ENCODE results near the gene PCDHB8.
A peak's percentile ranks its signal among the peaks of the same experiment; 100 is the strongest.
"Not testable (repeated sequence)": the region's sequence is repeated elsewhere in the genome, so short reads cannot be mapped to it uniquely, and the experiment has no call there.

PCDHB8 gene

GRCh38 chr5:141194332-141194731 is 16.7 kb downstream of the PCDHB8 start:
- peaks cover 38 to 42% of the 10 kb centered on the region in 2 donors for H3K27me3 Mint-ChIP-seq
- H3K4me1 Mint-ChIP-seq = not testable (repeated sequence)
- H3K9me3 Mint-ChIP-seq = peaks cover 22 to 28% of the 10 kb centered on the region in 2 donors

GRCh38 chr5:141196363-141196762 is 18.8 kb downstream of the PCDHB8 start:
- ATAC-seq (replicated peaks) (no peak), DNase-seq (no peak)
- peaks cover 25 to 31% of the 10 kb centered on the region in 2 donors for H3K9me3 Mint-ChIP-seq
- H3K36me3 Mint-ChIP-seq = peaks cover 3 to 13% of the 10 kb centered on the region in 2 donors
- H3K27ac Mint-ChIP-seq = no peak overlapping the region
- H3K4me3 Mint-ChIP-seq = no peak overlapping the region
- H3K4me1 Mint-ChIP-seq = peaks cover 0 to 2% of the 10 kb centered on the region in 2 donors
- H3K27me3 Mint-ChIP-seq = peaks cover 42 to 51% of the 10 kb centered on the region in 2 donors

More at GRCh38 chr5:141194332-141194731, 16.7 kb downstream of the PCDHB8 start:
- H3K4me3 Mint-ChIP-seq; H3K27ac Mint-ChIP-seq; DNase-seq; ATAC-seq (replicated peaks): not testable (repeated sequence)
- peaks cover 3 to 13% of the 10 kb centered on the region in 2 donors for H3K36me3 Mint-ChIP-seq

- Mint-ChIP-seq H3K4me3 (no peak within 1 kb of the TSS), H3K36me3 (peaks cover 3 to 7% of the 10 kb centered on the region in 2 donors), H3K4me1 (no peaks in the 10 kb centered on the region), H3K9me3 (peaks cover 22 to 27% of the 10 kb centered on the region in 2 donors), H3K27ac (peak within 1 kb of the TSS; percentile 47), H3K27me3 (peaks cover 40 to 41% of the 10 kb centered on the region in 2 donors)
- ATAC-seq (replicated peaks) = no peak
- no peak for DNase-seq
Observed at GRCh38 chr5:141199359-141200235, 22.0 kb downstream of the PCDHB8 start, which contains the start of gene PCDHB11. Gene PCDHB11 (plus strand): TSS chr5:141199627. CDS start chr5:141199775, 148 bp downstream.

- H3K27me3 Mint-ChIP-seq = peaks cover 41 to 45% of the 10 kb centered on the region in 2 donors
- DNase-seq; H3K27ac Mint-ChIP-seq; H3K4me1 Mint-ChIP-seq; ATAC-seq (replicated peaks); H3K36me3 Mint-ChIP-seq; H3K4me3 Mint-ChIP-seq: not testable (repeated sequence)
- peaks cover 22 to 25% of the 10 kb centered on the region in 2 donors for H3K9me3 Mint-ChIP-seq
Observed at GRCh38 chr5:141201126-141201525, 23.5 kb downstream of the PCDHB8 start.

- H3K36me3 Mint-ChIP-seq; DNase-seq; H3K4me3 Mint-ChIP-seq; ATAC-seq (replicated peaks); H3K4me1 Mint-ChIP-seq; H3K27ac Mint-ChIP-seq: not testable (repeated sequence)
- peaks cover 45 to 49% of the 10 kb centered on the region in 2 donors for H3K27me3 Mint-ChIP-seq
- peaks cover 20% of the 10 kb centered on the region in 2 donors for H3K9me3 Mint-ChIP-seq
Observed at GRCh38 chr5:141201646-141202045, 24.1 kb downstream of the PCDHB8 start.

GRCh38 chr5:141208478-141208877 is 30.9 kb downstream of the PCDHB8 start, which contains the start of gene PCDHB12:
Gene PCDHB12 (plus strand): TSS chr5:141208719. CDS start chr5:141208908, 189 bp downstream.
- H3K27ac Mint-ChIP-seq = no peak within 1 kb of the TSS
- H3K36me3 Mint-ChIP-seq = peaks cover 6 to 8% of the 10 kb centered on the region in 2 donors
- no peak for ATAC-seq (replicated peaks)
- peaks cover 6 to 7% of the 10 kb centered on the region in 2 donors for H3K9me3 Mint-ChIP-seq
- no peak for DNase-seq
- no peak within 1 kb of the TSS for H3K4me3 Mint-ChIP-seq
- peaks cover 48 to 57% of the 10 kb centered on the region in 2 donors for H3K27me3 Mint-ChIP-seq
- H3K4me1 Mint-ChIP-seq = no peaks in the 10 kb centered on the region

- ATAC-seq (replicated peaks); H3K27ac Mint-ChIP-seq; H3K4me1 Mint-ChIP-seq; H3K4me3 Mint-ChIP-seq; DNase-seq: not testable (repeated sequence)
- H3K27me3 Mint-ChIP-seq = peaks cover 57 to 66% of the 10 kb centered on the region in 2 donors
- peaks cover 6 to 12% of the 10 kb centered on the region in 2 donors for H3K36me3 Mint-ChIP-seq
- H3K9me3 Mint-ChIP-seq = peaks cover 6 to 11% of the 10 kb centered on the region in 2 donors
Observed at GRCh38 chr5:141210281-141210680, 32.7 kb downstream of the PCDHB8 start.

- DNase-seq; ATAC-seq (replicated peaks); H3K4me1 Mint-ChIP-seq: not testable (repeated sequence)
- Mint-ChIP-seq H3K27me3 (peaks cover 62 to 67% of the 10 kb centered on the region in 2 donors), H3K4me3 (peak overlapping the region in 1 of 2 donors; percentile 14), H3K27ac (peak overlapping the region; percentile 85), H3K9me3 (peaks cover 6 to 13% of the 10 kb centered on the region in 2 donors), H3K36me3 (peaks cover 6 to 13% of the 10 kb centered on the region in 2 donors)
Observed at GRCh38 chr5:141210849-141211248, 33.3 kb downstream of the PCDHB8 start.

GRCh38 chr5:141213656-141214339 is 36.2 kb downstream of the PCDHB8 start, which contains the start of gene PCDHB13:
Gene PCDHB13 (plus strand): TSS chr5:141213919. CDS start chr5:141214124, 205 bp downstream.
- not testable (repeated sequence) for ATAC-seq (replicated peaks); H3K4me1 Mint-ChIP-seq; H3K4me3 Mint-ChIP-seq; H3K27ac Mint-ChIP-seq; DNase-seq
- Mint-ChIP-seq H3K36me3 (peaks cover 6 to 17% of the 10 kb centered on the region in 2 donors), H3K27me3 (peaks cover 50 to 60% of the 10 kb centered on the region in 2 donors), H3K9me3 (peaks cover 6 to 25% of the 10 kb centered on the region in 2 donors)

GRCh38 chr5:141214583-141214982 is 37.0 kb downstream of the PCDHB8 start:
- not testable (repeated sequence) for H3K27ac Mint-ChIP-seq; DNase-seq; ATAC-seq (replicated peaks); H3K4me3 Mint-ChIP-seq; H3K4me1 Mint-ChIP-seq
- Mint-ChIP-seq H3K27me3 (peaks cover 47 to 55% of the 10 kb centered on the region in 2 donors), H3K9me3 (peaks cover 6 to 29% of the 10 kb centered on the region in 2 donors), H3K36me3 (peaks cover 6 to 19% of the 10 kb centered on the region in 2 donors)

GRCh38 chr5:141215504-141215903 is 37.9 kb downstream of the PCDHB8 start:
- not testable (repeated sequence) for H3K4me3 Mint-ChIP-seq; ATAC-seq (replicated peaks); H3K4me1 Mint-ChIP-seq; DNase-seq; H3K27ac Mint-ChIP-seq
- Mint-ChIP-seq H3K27me3 (peaks cover 47 to 58% of the 10 kb centered on the region in 2 donors), H3K9me3 (peaks cover 5 to 30% of the 10 kb centered on the region in 2 donors), H3K36me3 (peaks cover 3 to 21% of the 10 kb centered on the region in 2 donors)

GRCh38 chr5:141216035-141216434 is 38.4 kb downstream of the PCDHB8 start:
- H3K9me3 Mint-ChIP-seq = peaks cover 2 to 28% of the 10 kb centered on the region in 2 donors
- DNase-seq; H3K4me3 Mint-ChIP-seq; H3K27ac Mint-ChIP-seq; ATAC-seq (replicated peaks); H3K4me1 Mint-ChIP-seq: not testable (repeated sequence)
- peaks cover 46 to 56% of the 10 kb centered on the region in 2 donors for H3K27me3 Mint-ChIP-seq
- peaks cover 0 to 17% of the 10 kb centered on the region in 2 donors for H3K36me3 Mint-ChIP-seq

- H3K9me3 Mint-ChIP-seq = peaks cover 9 to 21% of the 10 kb centered on the region in 2 donors
Observed at GRCh38 chr5:141223112-141223783, 45.7 kb downstream of the PCDHB8 start, which contains the start of gene PCDHB14. Gene PCDHB14 (plus strand): TSS chr5:141223343. CDS start chr5:141223506, 163 bp downstream.

More at GRCh38 chr5:141223112-141223783, 45.7 kb downstream of the PCDHB8 start, which contains the start of gene PCDHB14:
- no peaks in the 10 kb centered on the region for H3K4me1 Mint-ChIP-seq
- H3K4me3 Mint-ChIP-seq = peak within 1 kb of the TSS; percentile 20 to 22
- H3K27me3 Mint-ChIP-seq = peaks cover 51 to 77% of the 10 kb centered on the region in 2 donors
- peaks cover 3 to 11% of the 10 kb centered on the region in 2 donors for H3K36me3 Mint-ChIP-seq
- no peak within 1 kb of the TSS for H3K27ac Mint-ChIP-seq
- no peak for ATAC-seq (replicated peaks)
- no peak for DNase-seq
